Ureter (tissue), 1 donor: ENCODE data around the gene TXNDC9. TPM values are rescaled to one million over a fixed set of nuclear protein-coding genes. Genes with fewer than 3 reads are reported as not detected.
"Not testable (repeated sequence)": the region's sequence is repeated elsewhere in the genome, so short reads cannot be mapped to it uniquely, and the experiment has no call there.

ENCODE experiments used
- DNase-seq: peaks from one replicate; pipeline ENCODE4 v3.0.0-alpha.2; 2020; ENCODE audit warnings: low spot score
- total RNA-seq: library from RNA; stranded (reverse); gene quantifications from one replicate; pipeline ENCODE4 v1.2.4, GENCODE V29; 2023
- donor health status: DM: yes; HTN: yes; CAD: no.

Gene TXNDC9
- total RNA-seq, 1 donor from 2014 or later: 30.2 TPM

- no peak for DNase-seq
These were observed 10.7 kb downstream of the TXNDC9 start for GRCh38 chr2:99325384-99325783.

- DNase-seq: not testable (repeated sequence)
These were observed 18.3 kb downstream of the TXNDC9 start for GRCh38 chr2:99317873-99318200.

- DNase-seq: no peak
These were observed 18.8 kb downstream of the TXNDC9 start for GRCh38 chr2:99317161-99317872.

GRCh38 chr2:99301097-99301496 is 35.0 kb downstream of the TXNDC9 start, which contains the start of gene LYG1:
TSS of gene LYG1 (minus strand) at chr2:99301197. CDS start at chr2:99295670, 5,527 bp downstream.
- not testable (repeated sequence) for DNase-seq

- no peak for DNase-seq
These were observed 36.6 kb downstream of the TXNDC9 start for GRCh38 chr2:99299580-99299979.

GRCh38 chr2:99297994-99298393 is 38.1 kb downstream of the TXNDC9 start:
- DNase-seq: no peak

GRCh38 chr2:99285526-99285925 is 50.6 kb downstream of the TXNDC9 start:
- no peak for DNase-seq

GRCh38 chr2:99279969-99280695 is 56.0 kb downstream of the TXNDC9 start:
- no peak for DNase-seq

GRCh38 chr2:99278793-99279291 is 57.3 kb downstream of the TXNDC9 start:
- no peak for DNase-seq

- not testable (repeated sequence) for DNase-seq
These were observed 57.9 kb downstream of the TXNDC9 start for GRCh38 chr2:99278195-99278765.

GRCh38 chr2:99275882-99276281 is 60.3 kb downstream of the TXNDC9 start:
- no peak for DNase-seq

Other genes starting within 250 kb of the TXNDC9 start
- 4.9 TPM for gene C2orf15, start 194.6 kb downstream of the TXNDC9 start, total RNA-seq
- 19.9 TPM for gene TSGA10, start 181.4 kb downstream of the TXNDC9 start, total RNA-seq
- 14.8 TPM for gene LIPT1, start 181.4 kb downstream of the TXNDC9 start, total RNA-seq
- gene MITD1, start 155.3 kb downstream of the TXNDC9 start, total RNA-seq: 27.0 TPM
- 33.8 TPM for gene MRPL30, start 155.1 kb downstream of the TXNDC9 start, total RNA-seq
- not detected for gene LYG2, start 80.7 kb downstream of the TXNDC9 start, total RNA-seq
- 0.39 TPM for gene LYG1, start 35.1 kb downstream of the TXNDC9 start, total RNA-seq
- gene EIF5B, start 1.1 kb upstream of the TXNDC9 start, total RNA-seq: 51.5 TPM
- gene REV1, start 153.7 kb upstream of the TXNDC9 start, total RNA-seq: 99.6 TPM